ENCODE measurements around the gene CCDC71L.
"Not testable (repeated sequence)": the region's sequence is repeated elsewhere in the genome, so short reads cannot be mapped to it uniquely, and the experiment has no call there.

The CCDC71L gene

GRCh38 chr7:106660862-106661720 lies at the start of gene CCDC71L:
Gene CCDC71L (minus strand): TSS chr7:106661158. CDS start chr7:106660896, 262 bp downstream.
- TF ChIP-seq, protein P1, sequence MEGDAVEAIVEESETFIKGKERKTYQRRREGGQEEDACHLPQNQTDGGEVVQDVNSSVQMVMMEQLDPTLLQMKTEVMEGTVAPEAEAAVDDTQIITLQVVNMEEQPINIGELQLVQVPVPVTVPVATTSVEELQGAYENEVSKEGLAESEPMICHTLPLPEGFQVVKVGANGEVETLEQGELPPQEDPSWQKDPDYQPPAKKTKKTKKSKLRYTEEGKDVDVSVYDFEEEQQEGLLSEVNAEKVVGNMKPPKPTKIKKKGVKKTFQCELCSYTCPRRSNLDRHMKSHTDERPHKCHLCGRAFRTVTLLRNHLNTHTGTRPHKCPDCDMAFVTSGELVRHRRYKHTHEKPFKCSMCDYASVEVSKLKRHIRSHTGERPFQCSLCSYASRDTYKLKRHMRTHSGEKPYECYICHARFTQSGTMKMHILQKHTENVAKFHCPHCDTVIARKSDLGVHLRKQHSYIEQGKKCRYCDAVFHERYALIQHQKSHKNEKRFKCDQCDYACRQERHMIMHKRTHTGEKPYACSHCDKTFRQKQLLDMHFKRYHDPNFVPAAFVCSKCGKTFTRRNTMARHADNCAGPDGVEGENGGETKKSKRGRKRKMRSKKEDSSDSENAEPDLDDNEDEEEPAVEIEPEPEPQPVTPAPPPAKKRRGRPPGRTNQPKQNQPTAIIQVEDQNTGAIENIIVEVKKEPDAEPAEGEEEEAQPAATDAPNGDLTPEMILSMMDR (conservative IDR thresholded peaks at IDR 0.05; ENCODE audit: low read depth), result no peak
- ChIA-PET CTCF (interaction anchor here (0.5 to 3.0 kb wide), 13 partner anchors 43 to 581 kb away, joined by 3 to 30 read pairs (median 4); no protein-coding TSS in a partner anchor), POLR2A (ENCODE audit: low non-redundant PET) (no interaction called here)
- DNase-seq (ENCODE audit: low spot score), result peak; percentile 90
- H3K27ac ChIP-seq, result peak within 1 kb of the TSS; percentile 74

- CTCF ChIA-PET; H3K27ac ChIP-seq; DNase-seq (ENCODE audit: low spot score); POLR2A ChIA-PET (ENCODE audit: low non-redundant PET): not testable (repeated sequence)
These were observed 48.6 kb upstream of the CCDC71L start for GRCh38 chr7:106709604-106710003.

GRCh38 chr7:106704000-106704840 lies 43.3 kb upstream of the CCDC71L start:
- no peak overlapping the region for H3K27ac ChIP-seq
- TF ChIP-seq, protein P1 (conservative IDR thresholded peaks at IDR 0.05; ENCODE audit: low read depth), result no peak
- CTCF ChIA-PET, result interaction anchor here (0.7 to 1.0 kb wide), 2 partner anchors 44 to 608 kb away, joined by 3 read pairs; partner anchors contain the start of gene CCDC71L
- DNase-seq (ENCODE audit: low spot score), result no peak
- POLR2A ChIA-PET (ENCODE audit: low non-redundant PET), result no interaction called here

GRCh38 chr7:106693677-106694353 lies 32.9 kb upstream of the CCDC71L start:
- no peak for DNase-seq (ENCODE audit: low spot score)
- POLR2A ChIA-PET (ENCODE audit: low non-redundant PET), result no interaction called here
- no peak overlapping the region for H3K27ac ChIP-seq
- CTCF ChIA-PET, result no interaction called here
- TF ChIP-seq, protein P1 (conservative IDR thresholded peaks at IDR 0.05; ENCODE audit: low read depth), result no peak

GRCh38 chr7:106692450-106693051 lies 31.6 kb upstream of the CCDC71L start:
- H3K27ac ChIP-seq, result no peak overlapping the region
- TF ChIP-seq, protein P1 (conservative IDR thresholded peaks at IDR 0.05; ENCODE audit: low read depth), result no peak
- no peak for DNase-seq (ENCODE audit: low spot score)
- CTCF ChIA-PET, result no interaction called here
- POLR2A ChIA-PET (ENCODE audit: low non-redundant PET), result no interaction called here

- DNase-seq (ENCODE audit: low spot score); CTCF ChIA-PET; H3K27ac ChIP-seq; POLR2A ChIA-PET (ENCODE audit: low non-redundant PET): not testable (repeated sequence)
These were observed 27.2 kb upstream of the CCDC71L start for GRCh38 chr7:106688161-106688560.

DNA sequence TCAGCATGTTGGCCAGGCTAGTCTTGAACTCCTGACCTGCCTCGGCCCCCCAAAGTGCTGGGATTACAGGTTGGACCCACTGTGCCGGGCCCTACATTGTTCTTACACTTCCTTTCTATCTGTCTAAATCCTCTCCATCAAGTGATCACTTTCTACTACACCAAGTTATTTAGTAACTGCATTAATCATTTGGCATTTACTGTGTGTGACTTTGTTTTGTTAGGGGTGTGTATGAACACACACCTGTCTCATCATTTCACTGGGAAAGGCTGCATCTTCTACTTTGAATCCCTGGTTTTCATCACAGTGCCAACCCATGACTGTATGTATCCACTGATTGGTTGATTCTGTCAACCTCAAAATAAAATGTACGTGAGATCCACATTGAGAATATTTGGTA lies 23.0 kb upstream of the CCDC71L start:
- no peak overlapping the region for H3K27ac ChIP-seq
- DNase-seq (ENCODE audit: low spot score), result no peak
- CTCF ChIA-PET, result no interaction called here
- POLR2A ChIA-PET (ENCODE audit: low non-redundant PET), result no interaction called here
- TF ChIP-seq, protein P1 (conservative IDR thresholded peaks at IDR 0.05; ENCODE audit: low read depth), result no peak

Measured in RWPE1 (cell line).